HepG2 (cell line): Measurements from ENCODE around the gene ARFGAP2. TPM values are rescaled to one million over a fixed set of nuclear protein-coding genes. Genes with fewer than 3 reads are reported as not detected.

Experiments used
- AHR ChIP-seq: IDR thresholded peaks from 2 replicates; pipeline ENCODE4 v1.6.1; 2018; ENCODE audit warnings: missing genetic modification reagents, missing compliant biosample characterization
- IKZF1 ChIP-seq: fragments of 450-650 bp; IDR thresholded peaks from 2 replicates; pipeline ENCODE4 v1.7.1; 2016
- PAX8 ChIP-seq: sonication (generic); formaldehyde crosslinking; IDR thresholded peaks from 2 replicates; pipeline ENCODE4 v1.8.0; 2022; ENCODE audit warnings: mild to moderate bottlenecking, missing genetic modification reagents, borderline replicate concordance
- ZFP1 ChIP-seq: IDR thresholded peaks from 2 replicates; pipeline ENCODE4 v1.6.1; 2016
- ZFYVE20 ChIP-seq: sonication (generic); formaldehyde crosslinking; IDR thresholded peaks from 2 replicates; pipeline ENCODE4 v1.8.0; 2023; ENCODE audit warnings: low read depth, mild to moderate bottlenecking, moderate library complexity, missing genetic modification reagents, borderline replicate concordance
- ZNF251 ChIP-seq: sonication (generic); formaldehyde crosslinking; IDR thresholded peaks from 2 replicates; pipeline ENCODE4 v1.9.0; 2021; ENCODE audit warnings: mild to moderate bottlenecking, missing genetic modification reagents
- ZNF274 ChIP-seq: sonication (generic); formaldehyde crosslinking; IDR thresholded peaks from 2 replicates; pipeline ENCODE4 v1.5.1; 2020; ENCODE audit warnings: mild to moderate bottlenecking, missing genetic modification reagents
- ZNF326 ChIP-seq: sonication (generic); formaldehyde crosslinking; IDR thresholded peaks from 2 replicates; pipeline ENCODE4 v1.4.0; 2020; ENCODE audit warnings: missing genetic modification reagents, borderline replicate concordance
- ZNF83 ChIP-seq: sonication (generic); formaldehyde crosslinking; IDR thresholded peaks from 2 replicates; pipeline ENCODE4 v1.4.0; 2020; ENCODE audit warnings: missing genetic modification reagents, mild to moderate bottlenecking, borderline replicate concordance
- polyA plus RNA-seq, 8 experiments: library from polyadenylated mRNA; depleted of rRNA in 3 of 8; stranded (reverse) in 7 of 8; unstranded in 1 of 8; fragments of >200 nt; fragmentation: Illumina TruSeq in 4 of 8; extraction: Trizol in 4 of 8; gene quantifications; 2 replicates each; pipeline versions ENCODE4 v1.2.1 to v1.2.3, GENCODE V29; 2011 to 2016; ENCODE audit warnings: low read depth in 4 of 8, missing spikeins in 1 of 8, mixed read lengths in 1 of 8; ENCODE audit not compliant: insufficient read depth in 1 of 8
- total RNA-seq, 5 experiments: library from RNA; depleted of rRNA; stranded (reverse); fragments of >200 nt; fragmentation: Illumina TruSeq; extraction: Trizol; gene quantifications; 2 replicates each; pipeline ENCODE4 v1.2.3, GENCODE V29; 2016; ENCODE audit warnings: low read depth in 1 of 5
- TF ChIP-seq, protein P1 (sequence below): sonication (generic); formaldehyde crosslinking; IDR thresholded peaks from 2 replicates; pipeline ENCODE4 v1.5.1; 2020; ENCODE audit warnings: mild to moderate bottlenecking, moderate library complexity, missing genetic modification reagents
- TF ChIP-seq, protein P2 (sequence below): sonication (generic); formaldehyde crosslinking; IDR thresholded peaks from 2 replicates; pipeline ENCODE4 v1.4.0; 2020; ENCODE audit warnings: missing genetic modification reagents, borderline replicate concordance
- TF ChIP-seq, protein P3 (sequence below): sonication (generic); formaldehyde crosslinking; IDR thresholded peaks from 2 replicates; pipeline ENCODE4 v1.8.1; 2023; ENCODE audit warnings: mild to moderate bottlenecking, moderate library complexity, missing genetic modification reagents
- TF ChIP-seq, protein P4 (sequence below): sonication (generic); formaldehyde crosslinking; IDR thresholded peaks from 2 replicates; pipeline ENCODE4 v1.5.0; 2020; ENCODE audit warnings: missing genetic modification reagents
- TF ChIP-seq, protein P5 (sequence below): IDR thresholded peaks from 2 replicates; pipeline ENCODE4 v1.6.1; 2012; ENCODE audit warnings: inconsistent platforms
- TF ChIP-seq, protein P6 (sequence below): sonication (generic); formaldehyde crosslinking; IDR thresholded peaks from 2 replicates; pipeline ENCODE4 v1.8.1; 2023; ENCODE audit warnings: missing genetic modification reagents, mild to moderate bottlenecking, borderline replicate concordance
- TF ChIP-seq, protein P7 (sequence below): sonication (generic); formaldehyde crosslinking; IDR thresholded peaks from 2 replicates; pipeline ENCODE4 v1.5.0; 2020; ENCODE audit warnings: missing genetic modification reagents

Gene ARFGAP2
- total and polyA plus RNA-seq, 2 of the 13 experiments (the other 11 are each of a cell fraction or from before 2014, with no cell fraction given): 32.3 to 75.3 TPM

DNA sequence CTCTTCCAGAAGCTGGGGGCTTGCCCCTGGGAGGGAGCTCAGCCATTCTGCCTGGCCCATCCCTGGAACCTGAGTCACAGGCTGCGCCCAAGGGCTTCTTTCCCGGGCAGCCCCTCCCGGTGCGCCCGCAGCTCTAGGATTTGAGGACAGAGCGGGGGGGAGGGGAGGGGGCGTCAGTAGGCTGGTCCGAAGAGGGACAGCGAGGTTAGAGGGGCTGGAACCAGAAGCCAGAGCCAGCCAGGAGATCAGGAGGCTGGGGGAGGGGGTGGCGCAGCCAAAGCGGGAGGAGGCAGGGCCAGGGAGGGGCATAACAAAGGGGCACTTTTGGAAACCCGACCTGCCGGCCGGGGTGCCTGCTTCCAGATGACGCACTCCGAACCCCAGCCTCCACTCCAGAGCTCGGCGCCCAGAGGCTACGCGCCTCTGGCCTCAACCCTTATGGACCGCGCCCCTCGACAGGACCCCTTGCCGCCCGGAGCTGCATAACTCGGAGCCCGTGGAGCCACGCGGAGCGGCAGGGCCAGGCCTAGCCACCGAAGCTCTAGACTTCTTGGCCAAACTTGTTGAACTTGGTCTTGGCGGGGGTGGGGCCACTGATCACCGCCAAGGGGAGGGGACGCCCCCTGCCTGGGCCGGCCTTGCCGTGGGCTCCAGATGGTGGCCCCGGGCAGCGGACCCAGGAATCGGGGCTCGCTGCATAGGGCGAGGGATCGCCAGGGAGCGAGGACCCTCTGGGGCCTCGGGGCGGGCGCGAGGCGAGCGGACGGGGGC, 8.8 kb upstream of the ARFGAP2 start (continued):
- TF ChIP-seq, protein P1, sequence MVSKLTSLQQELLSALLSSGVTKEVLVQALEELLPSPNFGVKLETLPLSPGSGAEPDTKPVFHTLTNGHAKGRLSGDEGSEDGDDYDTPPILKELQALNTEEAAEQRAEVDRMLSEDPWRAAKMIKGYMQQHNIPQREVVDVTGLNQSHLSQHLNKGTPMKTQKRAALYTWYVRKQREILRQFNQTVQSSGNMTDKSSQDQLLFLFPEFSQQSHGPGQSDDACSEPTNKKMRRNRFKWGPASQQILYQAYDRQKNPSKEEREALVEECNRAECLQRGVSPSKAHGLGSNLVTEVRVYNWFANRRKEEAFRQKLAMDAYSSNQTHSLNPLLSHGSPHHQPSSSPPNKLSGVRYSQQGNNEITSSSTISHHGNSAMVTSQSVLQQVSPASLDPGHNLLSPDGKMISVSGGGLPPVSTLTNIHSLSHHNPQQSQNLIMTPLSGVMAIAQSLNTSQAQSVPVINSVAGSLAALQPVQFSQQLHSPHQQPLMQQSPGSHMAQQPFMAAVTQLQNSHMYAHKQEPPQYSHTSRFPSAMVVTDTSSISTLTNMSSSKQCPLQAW (CRISPR knock-in tag): 0 out of 2 replicates have a peak, but pooled peaks have one; percentile 55
- TF ChIP-seq, protein P2, sequence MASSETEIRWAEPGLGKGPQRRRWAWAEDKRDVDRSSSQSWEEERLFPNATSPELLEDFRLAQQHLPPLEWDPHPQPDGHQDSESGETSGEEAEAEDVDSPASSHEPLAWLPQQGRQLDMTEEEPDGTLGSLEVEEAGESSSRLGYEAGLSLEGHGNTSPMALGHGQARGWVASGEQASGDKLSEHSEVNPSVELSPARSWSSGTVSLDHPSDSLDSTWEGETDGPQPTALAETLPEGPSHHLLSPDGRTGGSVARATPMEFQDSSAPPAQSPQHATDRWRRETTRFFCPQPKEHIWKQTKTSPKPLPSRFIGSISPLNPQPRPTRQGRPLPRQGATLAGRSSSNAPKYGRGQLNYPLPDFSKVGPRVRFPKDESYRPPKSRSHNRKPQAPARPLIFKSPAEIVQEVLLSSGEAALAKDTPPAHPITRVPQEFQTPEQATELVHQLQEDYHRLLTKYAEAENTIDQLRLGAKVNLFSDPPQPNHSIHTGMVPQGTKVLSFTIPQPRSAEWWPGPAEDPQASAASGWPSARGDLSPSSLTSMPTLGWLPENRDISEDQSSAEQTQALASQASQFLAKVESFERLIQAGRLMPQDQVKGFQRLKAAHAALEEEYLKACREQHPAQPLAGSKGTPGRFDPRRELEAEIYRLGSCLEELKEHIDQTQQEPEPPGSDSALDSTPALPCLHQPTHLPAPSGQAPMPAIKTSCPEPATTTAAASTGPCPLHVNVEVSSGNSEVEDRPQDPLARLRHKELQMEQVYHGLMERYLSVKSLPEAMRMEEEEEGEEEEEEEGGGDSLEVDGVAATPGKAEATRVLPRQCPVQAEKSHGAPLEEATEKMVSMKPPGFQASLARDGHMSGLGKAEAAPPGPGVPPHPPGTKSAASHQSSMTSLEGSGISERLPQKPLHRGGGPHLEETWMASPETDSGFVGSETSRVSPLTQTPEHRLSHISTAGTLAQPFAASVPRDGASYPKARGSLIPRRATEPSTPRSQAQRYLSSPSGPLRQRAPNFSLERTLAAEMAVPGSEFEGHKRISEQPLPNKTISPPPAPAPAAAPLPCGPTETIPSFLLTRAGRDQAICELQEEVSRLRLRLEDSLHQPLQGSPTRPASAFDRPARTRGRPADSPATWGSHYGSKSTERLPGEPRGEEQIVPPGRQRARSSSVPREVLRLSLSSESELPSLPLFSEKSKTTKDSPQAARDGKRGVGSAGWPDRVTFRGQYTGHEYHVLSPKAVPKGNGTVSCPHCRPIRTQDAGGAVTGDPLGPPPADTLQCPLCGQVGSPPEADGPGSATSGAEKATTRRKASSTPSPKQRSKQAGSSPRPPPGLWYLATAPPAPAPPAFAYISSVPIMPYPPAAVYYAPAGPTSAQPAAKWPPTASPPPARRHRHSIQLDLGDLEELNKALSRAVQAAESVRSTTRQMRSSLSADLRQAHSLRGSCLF (CRISPR knock-in tag): no peak
- TF ChIP-seq ZFYVE20 (CRISPR knock-in tag) (no peak), ZNF326 (CRISPR knock-in tag) (no peak), ZNF274 (no peak), ZNF83 (no peak), ZFP1 (CRISPR knock-in tag) (no peak), IKZF1 (no peak), AHR (CRISPR knock-in tag) (no peak), PAX8 (CRISPR knock-in tag) (no peak; the same call in 1 of the 2 replicates), ZNF251 (CRISPR knock-in tag) (no peak)
- TF ChIP-seq, protein P3, sequence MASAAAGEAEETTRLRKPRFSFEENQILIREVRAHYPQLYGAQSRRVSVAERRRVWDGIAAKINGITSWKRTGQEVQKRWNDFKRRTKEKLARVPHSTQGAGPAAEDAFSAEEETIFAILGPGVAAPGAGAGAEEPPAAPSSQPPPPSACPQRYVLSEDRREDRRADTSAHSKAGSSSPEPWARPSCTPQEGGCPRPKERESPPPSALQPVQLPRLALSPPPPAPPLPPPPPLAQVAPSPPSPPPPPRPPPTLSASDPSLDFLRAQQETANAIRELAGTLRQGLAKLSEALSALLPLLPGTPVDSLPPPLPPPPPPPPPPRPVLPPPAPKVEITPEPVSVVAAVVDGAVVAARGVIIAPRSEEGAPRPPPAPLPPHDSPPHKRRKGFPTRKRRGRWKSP: peak; percentile 85; the same call in 1 of the 2 replicates
- TF ChIP-seq, protein P4, sequence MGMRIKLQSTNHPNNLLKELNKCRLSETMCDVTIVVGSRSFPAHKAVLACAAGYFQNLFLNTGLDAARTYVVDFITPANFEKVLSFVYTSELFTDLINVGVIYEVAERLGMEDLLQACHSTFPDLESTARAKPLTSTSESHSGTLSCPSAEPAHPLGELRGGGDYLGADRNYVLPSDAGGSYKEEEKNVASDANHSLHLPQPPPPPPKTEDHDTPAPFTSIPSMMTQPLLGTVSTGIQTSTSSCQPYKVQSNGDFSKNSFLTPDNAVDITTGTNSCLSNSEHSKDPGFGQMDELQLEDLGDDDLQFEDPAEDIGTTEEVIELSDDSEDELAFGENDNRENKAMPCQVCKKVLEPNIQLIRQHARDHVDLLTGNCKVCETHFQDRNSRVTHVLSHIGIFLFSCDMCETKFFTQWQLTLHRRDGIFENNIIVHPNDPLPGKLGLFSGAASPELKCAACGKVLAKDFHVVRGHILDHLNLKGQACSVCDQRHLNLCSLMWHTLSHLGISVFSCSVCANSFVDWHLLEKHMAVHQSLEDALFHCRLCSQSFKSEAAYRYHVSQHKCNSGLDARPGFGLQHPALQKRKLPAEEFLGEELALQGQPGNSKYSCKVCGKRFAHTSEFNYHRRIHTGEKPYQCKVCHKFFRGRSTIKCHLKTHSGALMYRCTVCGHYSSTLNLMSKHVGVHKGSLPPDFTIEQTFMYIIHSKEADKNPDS: no peak
- TF ChIP-seq, protein P5, sequence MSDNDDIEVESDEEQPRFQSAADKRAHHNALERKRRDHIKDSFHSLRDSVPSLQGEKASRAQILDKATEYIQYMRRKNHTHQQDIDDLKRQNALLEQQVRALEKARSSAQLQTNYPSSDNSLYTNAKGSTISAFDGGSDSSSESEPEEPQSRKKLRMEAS: peak; percentile 70
- TF ChIP-seq, protein P6, sequence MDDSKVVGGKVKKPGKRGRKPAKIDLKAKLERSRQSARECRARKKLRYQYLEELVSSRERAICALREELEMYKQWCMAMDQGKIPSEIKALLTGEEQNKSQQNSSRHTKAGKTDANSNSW (CRISPR knock-in tag): no peak
- TF ChIP-seq, protein P7, sequence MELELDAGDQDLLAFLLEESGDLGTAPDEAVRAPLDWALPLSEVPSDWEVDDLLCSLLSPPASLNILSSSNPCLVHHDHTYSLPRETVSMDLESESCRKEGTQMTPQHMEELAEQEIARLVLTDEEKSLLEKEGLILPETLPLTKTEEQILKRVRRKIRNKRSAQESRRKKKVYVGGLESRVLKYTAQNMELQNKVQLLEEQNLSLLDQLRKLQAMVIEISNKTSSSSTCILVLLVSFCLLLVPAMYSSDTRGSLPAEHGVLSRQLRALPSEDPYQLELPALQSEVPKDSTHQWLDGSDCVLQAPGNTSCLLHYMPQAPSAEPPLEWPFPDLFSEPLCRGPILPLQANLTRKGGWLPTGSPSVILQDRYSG: no peak
